Right lobe of liver (tissue), 4 donors: Measurements from ENCODE around the gene MAP3K5.

Experiments used
- POLR2A ChIP-seq: fragments of 450-650 bp; IDR thresholded peaks from one replicate; pipeline ENCODE4 v1.6.1; 2017; ENCODE audit warnings: antibody characterized with exemption, mild to moderate bottlenecking
- TF ChIP-seq, protein P1 (sequence below), 4 donors: fragments of 200-600 bp in 3 of 4; fragments of 450-650 bp in 1 of 4; IDR thresholded peaks; one replicate each; pipeline versions ENCODE4 v1.5.1 to v1.8.0; 2016 to 2022; ENCODE audit warnings: antibody characterized with exemption in 4 of 4, mild to moderate bottlenecking in 2 of 4
- donor health status: DM: no; HTN: no; CAD: no.
- donor health status: DM: no; HTN: no; CAD: no.
- donor health status: DM: no; HTN: yes; CAD: no.

DNA sequence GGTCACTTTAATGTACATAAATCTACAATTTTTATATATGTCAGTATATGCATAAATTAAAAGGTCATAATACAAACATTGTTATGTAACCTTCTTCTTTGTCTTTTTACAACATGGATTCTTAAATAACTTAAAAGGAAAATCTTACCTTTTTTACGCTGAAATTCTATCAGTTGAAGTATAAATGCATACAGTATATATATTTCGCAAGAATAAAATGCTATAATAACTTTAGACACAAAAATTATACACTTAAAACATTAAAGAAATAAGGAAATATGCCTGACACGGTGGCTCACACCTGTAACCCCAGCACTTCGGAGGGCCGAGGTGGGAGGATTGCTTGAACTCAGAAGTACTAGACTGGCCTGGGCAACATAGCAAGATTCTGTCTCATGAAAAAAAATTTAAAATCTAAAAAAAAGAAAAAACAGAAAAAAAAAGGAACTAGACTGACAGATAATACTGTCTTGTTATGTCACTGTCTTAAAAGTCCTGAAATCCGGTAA is 132.2 kb downstream of the MAP3K5 start:
- TF ChIP-seq, protein P1, sequence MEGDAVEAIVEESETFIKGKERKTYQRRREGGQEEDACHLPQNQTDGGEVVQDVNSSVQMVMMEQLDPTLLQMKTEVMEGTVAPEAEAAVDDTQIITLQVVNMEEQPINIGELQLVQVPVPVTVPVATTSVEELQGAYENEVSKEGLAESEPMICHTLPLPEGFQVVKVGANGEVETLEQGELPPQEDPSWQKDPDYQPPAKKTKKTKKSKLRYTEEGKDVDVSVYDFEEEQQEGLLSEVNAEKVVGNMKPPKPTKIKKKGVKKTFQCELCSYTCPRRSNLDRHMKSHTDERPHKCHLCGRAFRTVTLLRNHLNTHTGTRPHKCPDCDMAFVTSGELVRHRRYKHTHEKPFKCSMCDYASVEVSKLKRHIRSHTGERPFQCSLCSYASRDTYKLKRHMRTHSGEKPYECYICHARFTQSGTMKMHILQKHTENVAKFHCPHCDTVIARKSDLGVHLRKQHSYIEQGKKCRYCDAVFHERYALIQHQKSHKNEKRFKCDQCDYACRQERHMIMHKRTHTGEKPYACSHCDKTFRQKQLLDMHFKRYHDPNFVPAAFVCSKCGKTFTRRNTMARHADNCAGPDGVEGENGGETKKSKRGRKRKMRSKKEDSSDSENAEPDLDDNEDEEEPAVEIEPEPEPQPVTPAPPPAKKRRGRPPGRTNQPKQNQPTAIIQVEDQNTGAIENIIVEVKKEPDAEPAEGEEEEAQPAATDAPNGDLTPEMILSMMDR (IDR thresholded peaks at IDR 0.05): no peak
- TF ChIP-seq POLR2A: no peak
